Omental fat pad (tissue), 4 donors: ENCODE results near the gene SETD5. TPM values are rescaled to one million over a fixed set of nuclear protein-coding genes. Genes with fewer than 3 reads are reported as not detected.

Experiments used
- ATAC-seq: fragments of 150-250 bp; one replicate; pipeline ENCODE4 v1.9.1; 2016; ENCODE audit warnings: mild to moderate bottlenecking, moderate library complexity; ENCODE audit not compliant: low FRiP score
- DNase-seq: peaks from one replicate; pipeline ENCODE4 v3.0.0-alpha.2; 2019; ENCODE audit warnings: low spot score
- total RNA-seq, 4 donors: library from RNA; depleted of rRNA; stranded (reverse); fragments of >200 nt; gene quantifications; one replicate each; pipeline ENCODE4 v1.1.0, GENCODE V29; 2016
- TF ChIP-seq, protein P1 (sequence below), 3 donors: fragments of 450-650 bp; IDR thresholded peaks; one replicate each; pipeline ENCODE4 v1.5.1; 2016 to 2017; ENCODE audit warnings: antibody characterized with exemption in 3 of 3, mild to moderate bottlenecking in 3 of 3, moderate library complexity in 2 of 3

The SETD5 gene
- total RNA-seq, 4 donors from 2014 or later = 86.4 to 120 (median 99.3) TPM

DNA sequence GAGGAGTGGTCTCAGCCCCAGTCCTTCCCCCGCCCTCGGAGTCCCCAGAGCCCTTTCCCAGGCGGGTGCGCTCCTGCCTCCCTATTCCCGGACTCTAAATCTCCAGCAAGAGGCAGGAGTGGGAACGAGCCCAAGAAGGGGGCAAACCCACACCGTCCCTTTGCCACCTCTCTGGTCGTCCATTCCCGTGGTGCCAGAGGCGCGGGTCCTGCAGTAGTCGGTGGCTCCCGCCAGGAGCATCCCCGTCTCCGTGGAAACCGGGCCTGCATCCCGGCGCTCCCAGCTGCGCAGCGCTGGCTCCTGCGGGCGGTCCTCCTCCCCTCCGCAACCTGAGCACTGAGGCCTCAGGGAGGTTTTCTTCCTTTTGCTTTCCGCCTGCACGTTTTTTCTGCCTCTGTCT, 111.4 kb downstream of the SETD5 start:
- TF ChIP-seq, protein P1, sequence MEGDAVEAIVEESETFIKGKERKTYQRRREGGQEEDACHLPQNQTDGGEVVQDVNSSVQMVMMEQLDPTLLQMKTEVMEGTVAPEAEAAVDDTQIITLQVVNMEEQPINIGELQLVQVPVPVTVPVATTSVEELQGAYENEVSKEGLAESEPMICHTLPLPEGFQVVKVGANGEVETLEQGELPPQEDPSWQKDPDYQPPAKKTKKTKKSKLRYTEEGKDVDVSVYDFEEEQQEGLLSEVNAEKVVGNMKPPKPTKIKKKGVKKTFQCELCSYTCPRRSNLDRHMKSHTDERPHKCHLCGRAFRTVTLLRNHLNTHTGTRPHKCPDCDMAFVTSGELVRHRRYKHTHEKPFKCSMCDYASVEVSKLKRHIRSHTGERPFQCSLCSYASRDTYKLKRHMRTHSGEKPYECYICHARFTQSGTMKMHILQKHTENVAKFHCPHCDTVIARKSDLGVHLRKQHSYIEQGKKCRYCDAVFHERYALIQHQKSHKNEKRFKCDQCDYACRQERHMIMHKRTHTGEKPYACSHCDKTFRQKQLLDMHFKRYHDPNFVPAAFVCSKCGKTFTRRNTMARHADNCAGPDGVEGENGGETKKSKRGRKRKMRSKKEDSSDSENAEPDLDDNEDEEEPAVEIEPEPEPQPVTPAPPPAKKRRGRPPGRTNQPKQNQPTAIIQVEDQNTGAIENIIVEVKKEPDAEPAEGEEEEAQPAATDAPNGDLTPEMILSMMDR (IDR thresholded peaks at IDR 0.05) = no peak
- DNase-seq (no peak), ATAC-seq (no peak)

DNA sequence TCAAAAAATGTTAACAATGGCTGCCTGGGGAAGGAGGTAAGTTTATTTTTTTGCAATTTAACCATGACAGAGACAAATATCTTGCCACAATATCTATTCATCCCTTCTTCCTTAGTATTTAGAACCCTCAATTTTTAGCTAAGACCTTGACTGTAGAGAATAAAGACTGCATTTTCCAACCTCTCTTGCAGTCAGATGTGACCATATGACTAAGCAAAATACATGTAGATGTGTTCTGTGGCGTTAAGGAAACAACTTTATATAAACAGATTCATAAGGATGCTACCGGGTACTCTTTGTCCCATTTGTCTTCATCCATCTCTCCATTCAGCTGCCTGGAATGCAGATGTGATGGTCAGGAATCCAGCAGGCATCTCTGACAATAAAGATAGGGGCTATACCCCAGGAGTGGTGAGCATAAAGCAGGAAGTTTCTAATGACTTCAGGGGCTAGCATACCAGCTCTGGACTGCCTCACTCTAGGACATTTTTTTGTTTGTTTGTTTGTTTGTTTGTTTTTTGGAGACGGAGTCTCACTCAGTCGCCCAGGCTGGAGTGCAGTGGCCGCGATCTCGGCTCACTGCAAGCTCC, 115.1 kb downstream of the SETD5 start:
- TF ChIP-seq, protein P1 (IDR thresholded peaks at IDR 0.05) = no peak
- no peak for ATAC-seq
- DNase-seq = no peak

- ATAC-seq (no peak), DNase-seq (no peak)
- TF ChIP-seq, protein P1 (IDR thresholded peaks at IDR 0.05) = no peak
Measured at GRCh38 chr3:9514306-9514705, 116.9 kb downstream of the SETD5 start.

GRCh38 chr3:9514956-9515355, 117.5 kb downstream of the SETD5 start:
- ATAC-seq (no peak), DNase-seq (no peak)
- TF ChIP-seq, protein P1 (IDR thresholded peaks at IDR 0.05) = no peak

GRCh38 chr3:9525078-9525477, 127.7 kb downstream of the SETD5 start:
- DNase-seq (no peak), ATAC-seq (no peak)
- TF ChIP-seq, protein P1 (IDR thresholded peaks at IDR 0.05) = no peak

Other genes with a start within 250 kb of the SETD5 start
- 1 to 10 TPM; 3.0 to 5.3 (median 3.6) TPM for gene SRGAP3, start 148.0 kb upstream of the SETD5 start, total RNA-seq
- 10 to 100 TPM; 17.2 to 30.0 (median 20.2) TPM for gene THUMPD3, start 34.6 kb upstream of the SETD5 start, total RNA-seq
- gene LHFPL4, start 156.2 kb downstream of the SETD5 start, total RNA-seq = not detected